HG03060 (cell line): ENCODE data around the gene NT5C1B.

Experiments
- ATAC-seq: cut with Tn5 transposase; IDR thresholded peaks from one replicate; pipeline ENCODE4 v1.9.1; 2021; ENCODE audit warnings: low read depth, moderate number of reproducible peaks; ENCODE audit not compliant: unreplicated experiment

NT5C1B gene

DNA sequence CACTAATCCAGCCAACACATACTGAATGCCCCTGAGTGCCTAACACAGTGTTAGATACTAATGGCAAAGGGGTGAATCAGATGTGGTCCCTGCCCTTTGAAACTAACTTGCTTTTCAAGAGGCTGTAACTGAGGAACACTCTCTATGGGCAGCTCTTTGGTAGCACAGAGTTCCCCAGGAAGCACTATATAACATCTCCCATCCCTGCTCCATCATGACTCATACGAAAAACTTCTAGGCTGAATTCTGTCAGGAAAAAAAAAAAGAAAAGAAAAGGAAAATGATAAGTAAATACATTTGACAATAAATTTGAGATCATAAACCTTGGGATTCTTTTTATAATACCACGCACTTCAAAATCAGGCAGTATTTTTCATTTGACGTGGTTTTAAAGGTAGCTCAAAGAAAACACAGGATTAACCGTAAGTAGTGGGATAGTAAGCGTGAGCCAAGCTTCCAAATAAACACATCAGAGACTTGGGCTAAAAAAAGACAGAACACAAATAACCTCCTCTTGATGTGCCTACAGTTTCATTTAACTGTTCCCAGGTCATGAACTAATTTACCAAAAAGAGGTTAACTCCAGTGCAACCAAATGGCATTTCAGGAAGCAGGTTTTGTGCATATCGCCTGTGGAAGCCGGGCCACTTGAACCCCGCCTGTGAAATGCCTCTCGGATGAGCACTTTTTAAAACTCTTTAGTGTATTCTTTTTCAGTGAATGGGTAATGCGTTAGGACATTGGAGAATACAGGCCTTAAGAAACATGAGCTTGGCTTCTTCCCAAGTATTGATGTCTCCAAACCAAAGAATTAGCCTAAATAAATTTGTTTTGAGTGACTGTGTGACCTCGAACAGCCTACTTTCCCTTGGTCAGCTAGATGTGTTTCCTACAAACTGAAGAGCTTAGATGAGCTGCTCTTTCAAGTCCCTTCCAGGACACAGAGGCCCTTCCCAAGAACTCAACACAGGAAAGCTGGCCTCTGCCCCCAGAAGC lies 71.0 kb downstream of the NT5C1B start:
- no peak for ATAC-seq

GRCh38 chr2:18517386-18517785 lies 72.0 kb downstream of the NT5C1B start:
- ATAC-seq, result no peak

DNA sequence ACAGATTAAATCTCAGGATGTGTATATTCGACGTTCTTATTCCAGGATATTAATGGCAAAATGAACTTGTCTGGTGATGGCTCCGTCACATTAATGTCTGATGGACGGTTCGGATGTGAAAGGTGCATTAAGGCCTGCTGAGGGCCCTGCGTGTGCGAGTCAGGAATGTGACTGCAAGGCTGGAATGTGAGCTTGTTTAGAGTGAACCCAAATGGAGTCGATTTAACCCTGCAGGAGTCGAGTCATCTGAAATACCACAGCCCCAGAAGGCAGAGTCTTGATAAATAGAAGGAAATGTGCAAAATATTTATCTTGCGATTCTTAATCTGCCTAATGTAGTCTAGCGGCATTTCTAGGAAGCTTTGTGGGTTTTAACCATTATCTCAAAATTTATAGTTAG lies 73.3 kb downstream of the NT5C1B start:
- ATAC-seq, result no peak

DNA sequence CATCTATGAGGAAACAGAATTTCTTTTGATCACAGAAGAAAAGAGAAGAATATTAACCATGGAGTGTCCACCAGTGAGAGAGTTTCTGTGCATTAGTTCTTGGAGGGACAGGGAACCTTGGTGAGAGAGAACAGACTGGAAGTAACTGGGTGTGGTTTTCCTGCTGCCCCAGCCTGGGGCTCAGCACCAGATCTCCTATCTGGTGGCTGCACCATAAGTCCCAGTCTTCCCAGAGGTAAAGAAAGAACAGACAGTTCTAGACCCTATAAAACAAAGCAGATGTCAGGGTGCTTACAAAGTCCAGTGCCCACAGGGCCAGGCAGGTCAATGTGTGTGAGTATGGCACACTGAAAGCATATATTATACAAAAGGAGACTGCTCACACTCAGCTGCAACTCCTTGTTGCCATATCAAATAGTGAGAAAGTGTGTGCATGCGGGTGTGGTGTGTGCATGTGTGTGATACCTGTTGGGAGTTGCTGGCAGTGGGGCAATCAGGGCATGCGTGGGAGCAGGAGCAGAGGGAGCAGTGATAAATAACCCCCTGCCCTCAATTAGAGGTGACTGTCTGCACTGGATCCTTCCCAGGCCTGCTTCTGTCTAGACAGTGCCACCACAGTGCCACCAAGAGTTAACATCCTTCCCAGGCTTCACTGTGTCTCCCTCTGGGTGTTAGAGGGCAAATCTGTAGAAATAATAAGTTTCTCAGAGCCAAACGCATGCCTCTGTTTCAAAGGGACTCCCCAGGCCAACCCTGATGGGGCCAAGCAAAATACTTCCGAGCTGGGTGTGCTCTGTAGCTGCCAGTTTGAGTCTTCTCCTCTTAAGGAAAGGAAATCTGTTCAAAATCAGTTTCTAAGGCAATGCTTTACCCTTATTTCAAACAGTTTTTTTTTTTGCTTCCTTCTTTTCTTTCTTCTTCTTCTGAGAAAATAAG lies 74.6 kb downstream of the NT5C1B start:
- ATAC-seq, result no peak
